HCT116 (cell line): Measurements from ENCODE around the gene ADIPOR1. TPM values are rescaled to one million over a fixed set of nuclear protein-coding genes. Genes with fewer than 3 reads are reported as not detected.

Source experiments
- ATAC-seq: fragments of 200-7000 bp; cut with Tn5 transposase; 2 replicates; pipeline ENCODE4 v1.9.1; 2020; ENCODE audit warnings: mild to moderate bottlenecking, moderate library complexity
- BruUV-seq: library from RNA; stranded (reverse); fragments of 400-500 nt; replicated peaks from 2 replicates; lab custom pipeline; 2021; lab: Mats Ljungman, UMichigan
- CTCF ChIA-PET: fragments of 300-600 bp; sonication (Branson Sonifier 250); formaldehyde crosslinking; loops from one replicate; lab custom pipeline; 2021; ENCODE audit warnings: antibody characterized with exemption; lab: Charles Lee
- POLR2A ChIA-PET: fragments of 300-600, 350-600 bp; sonication (Branson Sonifier 250); formaldehyde crosslinking; loops from one replicate; lab custom pipeline; 2021; ENCODE audit warnings: antibody characterized with exemption; lab: Charles Lee
- RAD21 ChIA-PET, 2 experiments: fragments of 300-600 bp; sonication (Branson Sonifier 250); formaldehyde crosslinking; loops; one replicate each; lab custom pipeline; 2023; ENCODE audit warnings: low total read pairs in 2 of 2; ENCODE audit not compliant: uncharacterized antibody in 2 of 2, unreplicated experiment in 2 of 2, low non-redundant PET in 1 of 2; lab: Charles Lee
- DNase-seq: peaks from one replicate; pipeline ENCODE4 v3.0.0-alpha.2; 2010; ENCODE audit warnings: low read depth, low spot score
- H2AFZ ChIP-seq: fragments of 200-600 bp; shearing (Covaris generic), sonication (generic); 2 replicates; pipeline ENCODE4 v1.6.1; 2017; ENCODE audit warnings: low read depth, mixed run types, mixed read lengths, antibody characterized with exemption, low read length; ENCODE audit not compliant: poor library complexity, severe bottlenecking
- H3K27ac ChIP-seq: 2 replicates; pipeline ENCODE4 v1.5.1; 2012; ENCODE audit warnings: low read depth, low read length
- H3K27me3 ChIP-seq: fragments of 200-600 bp; sonication (generic); 2 replicates; pipeline ENCODE4 v1.6.1; 2016; ENCODE audit warnings: mixed run types, low read length, mixed read lengths; ENCODE audit not compliant: insufficient read depth
- H3K36me3 ChIP-seq, 2 experiments: fragments of 200-500 bp in 1 of 2; fragments of 200-600 bp in 1 of 2; sonication (Bioruptor generic) in 1 of 2; sonication (generic) in 1 of 2; 2 replicates each; pipeline versions ENCODE4 v1.5.1 to v1.6.1; 2014 to 2016; ENCODE audit warnings: low read length in 2 of 2, inconsistent platforms in 1 of 2, mixed read lengths in 1 of 2, mixed run types in 1 of 2; ENCODE audit not compliant: insufficient read depth in 2 of 2, control insufficient read depth in 1 of 2
- H3K4me1 ChIP-seq, 2 experiments: fragments of 200-600 bp in 1 of 2; sonication (generic) in 1 of 2; 2 replicates each; pipeline versions ENCODE4 v1.5.1 to v1.6.1; 2012 to 2017; ENCODE audit warnings: low read length in 2 of 2, inconsistent platforms in 1 of 2, mild to moderate bottlenecking in 1 of 2, mixed read lengths in 1 of 2, mixed run types in 1 of 2, moderate library complexity in 1 of 2; ENCODE audit not compliant: insufficient read depth in 2 of 2, control insufficient read depth in 1 of 2
- H3K4me2 ChIP-seq: fragments of 200-600 bp; sonication (generic); 2 replicates; pipeline ENCODE4 v1.6.1; 2017; ENCODE audit warnings: mixed run types, low read length, mixed read lengths
- H3K4me3 ChIP-seq, 2 experiments: fragments of 200-600 bp in 1 of 2; sonication (generic) in 1 of 2; replicated peaks in 1 of 2; 2 replicates each; pipeline ENCODE4 v1.5.1; 2011 to 2016; ENCODE audit warnings: low read length in 2 of 2, control low read depth in 1 of 2, low read depth in 1 of 2, mild to moderate bottlenecking in 1 of 2, mixed read lengths in 1 of 2, mixed run types in 1 of 2
- H3K79me2 ChIP-seq: fragments of 200-600 bp; sonication (generic); 2 replicates; pipeline ENCODE4 v1.6.1; 2017; ENCODE audit warnings: mild to moderate bottlenecking, mixed run types, low read length, moderate library complexity, mixed read lengths; ENCODE audit not compliant: insufficient read depth
- H3K9ac ChIP-seq: fragments of 200-600 bp; sonication (generic); 2 replicates; pipeline ENCODE4 v1.6.1; 2016; ENCODE audit warnings: low read length, mixed read lengths
- H3K9me2 ChIP-seq: fragments of 200-600 bp; sonication (generic), shearing (Covaris generic); 2 replicates; pipeline ENCODE4 v1.6.1; 2017; ENCODE audit warnings: mixed run types, mild to moderate bottlenecking, moderate library complexity; ENCODE audit not compliant: insufficient read depth
- H3K9me3 ChIP-seq, 2 experiments: fragments of 200-500 bp in 1 of 2; fragments of 200-600 bp in 1 of 2; sonication (Bioruptor generic) in 1 of 2; sonication (generic) in 1 of 2; 2 replicates each; pipeline ENCODE4 v1.6.1; 2014 to 2017; ENCODE audit warnings: low read length in 2 of 2, mixed read lengths in 2 of 2, inconsistent platforms in 1 of 2, low read depth in 1 of 2, mild to moderate bottlenecking in 1 of 2, mixed run types in 1 of 2, moderate library complexity in 1 of 2; ENCODE audit not compliant: control insufficient read depth in 1 of 2, insufficient read depth in 1 of 2
- H4K20me1 ChIP-seq: fragments of 200-600 bp; sonication (generic), shearing (Covaris generic); 2 replicates; pipeline ENCODE4 v1.6.1; 2017; ENCODE audit warnings: mixed run types, mild to moderate bottlenecking, moderate library complexity; ENCODE audit not compliant: insufficient read depth
- CBX3 ChIP-seq: IDR thresholded peaks from 2 replicates; pipeline ENCODE4 v1.6.1; 2012; ENCODE audit warnings: low read depth
- CEBPB ChIP-seq: IDR thresholded peaks from 2 replicates; pipeline ENCODE4 v1.6.1; 2012; ENCODE audit warnings: low read depth
- EGR1 ChIP-seq: IDR thresholded peaks from 2 replicates; pipeline ENCODE4 v1.6.1; 2012; ENCODE audit warnings: low read depth
- FOSL1 ChIP-seq: IDR thresholded peaks from 2 replicates; pipeline ENCODE4 v1.6.1; 2012; ENCODE audit warnings: low read depth
- POLR2AphosphoS5 ChIP-seq: IDR thresholded peaks from 2 replicates; pipeline ENCODE4 v1.6.1; 2011; ENCODE audit warnings: mild to moderate bottlenecking, low read depth, low read length, moderate library complexity
- TCF7L2 ChIP-seq: IDR thresholded peaks from 2 replicates; pipeline ENCODE4 v1.7.0; 2011; ENCODE audit warnings: borderline replicate concordance, inconsistent platforms; ENCODE audit not compliant: insufficient read depth, insufficient read length; ENCODE audit errors: extremely low read depth
- intact Hi-C: fragments of 100-400 bp; cut with micrococcal nuclease; formaldehyde crosslinking; loops from 2 replicates; pipeline ENCODE4 v1.10.0; 2022
- total RNA-seq: library from RNA; stranded (reverse); gene quantifications from one replicate; pipeline ENCODE4 v1.2.1, GENCODE V29; 2021; ENCODE audit not compliant: unreplicated experiment
- TF ChIP-seq, protein P1 (sequence below): IDR thresholded peaks from 2 replicates; pipeline ENCODE4 v1.6.1; 2011; ENCODE audit warnings: mild to moderate bottlenecking, low read length, moderate library complexity; ENCODE audit not compliant: insufficient replicate concordance; ENCODE audit errors: extremely low read depth
- TF ChIP-seq, protein P2 (sequence below): IDR thresholded peaks from 2 replicates; pipeline ENCODE4 v1.6.1; 2012
- TF ChIP-seq, protein P3 (sequence below), 3 experiments: fragments of 200-600 bp in 1 of 3; sonication (generic) in 1 of 3; IDR thresholded peaks in 2 of 3; conservative IDR thresholded peaks in 1 of 3; 2 replicates each; pipeline ENCODE4 v1.5.1; 2012 to 2017; ENCODE audit warnings: low read depth in 2 of 3, low read length in 2 of 3, antibody characterized with exemption in 1 of 3, borderline replicate concordance in 1 of 3, control low read depth in 1 of 3, mild to moderate bottlenecking in 1 of 3, mixed read lengths in 1 of 3, mixed run types in 1 of 3, moderate library complexity in 1 of 3; ENCODE audit not compliant: insufficient read depth in 1 of 3

Gene ADIPOR1
- total RNA-seq, 1 experiment from 2014 or later, result 89.8 TPM

DNA sequence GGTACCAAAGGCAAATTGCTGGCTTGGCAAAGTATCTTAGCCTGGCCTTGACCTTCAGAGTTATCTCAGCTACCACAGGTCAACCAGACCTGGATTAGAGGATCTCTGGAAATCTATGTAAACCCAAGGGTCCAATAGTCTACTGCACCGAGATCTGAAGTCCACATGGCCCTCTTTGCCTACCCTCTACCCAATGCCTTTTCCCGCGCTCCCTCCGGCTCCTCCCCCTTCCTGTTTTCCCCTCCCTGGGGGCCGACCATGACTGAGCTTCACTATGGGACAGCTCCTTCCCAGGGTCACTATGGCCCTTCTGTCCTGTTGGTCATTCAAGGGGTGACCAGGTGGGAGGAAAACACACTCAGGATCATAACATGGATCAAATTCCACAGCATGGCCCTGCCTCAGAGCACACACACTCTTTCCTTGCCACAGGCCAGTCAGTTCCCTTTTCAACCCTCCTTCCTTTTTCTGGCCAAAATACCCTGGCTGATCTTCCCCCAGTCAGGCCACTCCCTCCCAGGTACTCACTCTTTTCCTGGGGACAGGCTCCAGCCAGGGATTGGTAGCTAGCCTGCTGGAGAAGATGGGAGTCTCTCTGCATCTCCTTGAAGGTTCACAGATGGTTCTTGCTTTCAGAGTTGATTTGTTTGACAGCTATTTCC, 29.9 kb upstream of the ADIPOR1 start:
- Histone ChIP-seq H3K4me2 (no peak overlapping the region), H3K4me3 (no peak overlapping the region), H4K20me1 (no peaks in the 10 kb centered on the region), H3K27me3 (no peaks in the 10 kb centered on the region), H3K27ac (no peak overlapping the region), H3K4me1 (peaks cover 0 to 2% of the 10 kb centered on the region in 2 experiments; a peak in 2 of 4 replicates), H2AFZ (no peak overlapping the region), H3K9ac (no peak overlapping the region), H3K9me2 (no peaks in the 10 kb centered on the region), H3K36me3 (no peaks in the 10 kb centered on the region), H3K9me3 (no peaks in the 10 kb centered on the region)
- intact Hi-C loops, result no loop called here
- RAD21 ChIA-PET, result interaction anchor here in 1 of 2 experiments (0.6 kb wide), 1 partner anchor 10 kb away, joined by 5 read pairs; no protein-coding TSS in a partner anchor
- POLR2A ChIA-PET, result no interaction called here
- ATAC-seq (no peak), DNase-seq (no peak)
- no TSS peak for BruUV-seq
- TF ChIP-seq CEBPB (no peak), CBX3 (no peak), FOSL1 (no peak), POLR2AphosphoS5 (no peak), EGR1 (no peak), TCF7L2 (no peak)
- TF ChIP-seq, protein P1, sequence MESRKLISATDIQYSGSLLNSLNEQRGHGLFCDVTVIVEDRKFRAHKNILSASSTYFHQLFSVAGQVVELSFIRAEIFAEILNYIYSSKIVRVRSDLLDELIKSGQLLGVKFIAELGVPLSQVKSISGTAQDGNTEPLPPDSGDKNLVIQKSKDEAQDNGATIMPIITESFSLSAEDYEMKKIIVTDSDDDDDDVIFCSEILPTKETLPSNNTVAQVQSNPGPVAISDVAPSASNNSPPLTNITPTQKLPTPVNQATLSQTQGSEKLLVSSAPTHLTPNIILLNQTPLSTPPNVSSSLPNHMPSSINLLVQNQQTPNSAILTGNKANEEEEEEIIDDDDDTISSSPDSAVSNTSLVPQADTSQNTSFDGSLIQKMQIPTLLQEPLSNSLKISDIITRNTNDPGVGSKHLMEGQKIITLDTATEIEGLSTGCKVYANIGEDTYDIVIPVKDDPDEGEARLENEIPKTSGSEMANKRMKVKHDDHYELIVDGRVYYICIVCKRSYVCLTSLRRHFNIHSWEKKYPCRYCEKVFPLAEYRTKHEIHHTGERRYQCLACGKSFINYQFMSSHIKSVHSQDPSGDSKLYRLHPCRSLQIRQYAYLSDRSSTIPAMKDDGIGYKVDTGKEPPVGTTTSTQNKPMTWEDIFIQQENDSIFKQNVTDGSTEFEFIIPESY, result no peak
- TF ChIP-seq, protein P2, sequence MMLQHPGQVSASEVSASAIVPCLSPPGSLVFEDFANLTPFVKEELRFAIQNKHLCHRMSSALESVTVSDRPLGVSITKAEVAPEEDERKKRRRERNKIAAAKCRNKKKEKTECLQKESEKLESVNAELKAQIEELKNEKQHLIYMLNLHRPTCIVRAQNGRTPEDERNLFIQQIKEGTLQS, result no peak
- TF ChIP-seq, protein P3, sequence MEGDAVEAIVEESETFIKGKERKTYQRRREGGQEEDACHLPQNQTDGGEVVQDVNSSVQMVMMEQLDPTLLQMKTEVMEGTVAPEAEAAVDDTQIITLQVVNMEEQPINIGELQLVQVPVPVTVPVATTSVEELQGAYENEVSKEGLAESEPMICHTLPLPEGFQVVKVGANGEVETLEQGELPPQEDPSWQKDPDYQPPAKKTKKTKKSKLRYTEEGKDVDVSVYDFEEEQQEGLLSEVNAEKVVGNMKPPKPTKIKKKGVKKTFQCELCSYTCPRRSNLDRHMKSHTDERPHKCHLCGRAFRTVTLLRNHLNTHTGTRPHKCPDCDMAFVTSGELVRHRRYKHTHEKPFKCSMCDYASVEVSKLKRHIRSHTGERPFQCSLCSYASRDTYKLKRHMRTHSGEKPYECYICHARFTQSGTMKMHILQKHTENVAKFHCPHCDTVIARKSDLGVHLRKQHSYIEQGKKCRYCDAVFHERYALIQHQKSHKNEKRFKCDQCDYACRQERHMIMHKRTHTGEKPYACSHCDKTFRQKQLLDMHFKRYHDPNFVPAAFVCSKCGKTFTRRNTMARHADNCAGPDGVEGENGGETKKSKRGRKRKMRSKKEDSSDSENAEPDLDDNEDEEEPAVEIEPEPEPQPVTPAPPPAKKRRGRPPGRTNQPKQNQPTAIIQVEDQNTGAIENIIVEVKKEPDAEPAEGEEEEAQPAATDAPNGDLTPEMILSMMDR (IDR thresholded peaks at IDR 0.05 in 2 of 3, conservative IDR thresholded peaks at IDR 0.05 in 1 of 3; ENCODE audit: borderline replicate concordance in 1 of 3, insufficient read depth in 1 of 3, low read depth in 2 of 3, low read length in 2 of 3), result no peak
- TF ChIP-seq, all 23 proteins: peak for 0
- CTCF ChIA-PET, result no interaction called here
- H3K79me2 ChIP-seq, result no peaks in the 10 kb centered on the region
